Caco-2 (cell line): ENCODE data around the gene ARHGAP45. TPM values are rescaled to one million over a fixed set of nuclear protein-coding genes. Genes with fewer than 3 reads are reported as not detected.

Experiments
- BruUV-seq: library from RNA; stranded (reverse); fragments of 400-500 nt; replicated peaks from 2 replicates; lab custom pipeline; 2021; lab: Mats Ljungman, UMichigan
- CTCF ChIA-PET: fragments of 300-600 bp; sonication (Branson Sonifier 250); formaldehyde crosslinking; loops from one replicate; lab custom pipeline; 2022; ENCODE audit warnings: antibody characterized with exemption; lab: Charles Lee
- POLR2A ChIA-PET: fragments of 300-600 bp; sonication (Branson Sonifier 250); formaldehyde crosslinking; loops from one replicate; lab custom pipeline; 2022; ENCODE audit warnings: antibody characterized with exemption; lab: Charles Lee
- DNase-seq, 2 experiments: peaks; one replicate each; pipeline versions ENCODE4 v3.0.0 to v3.0.0-alpha.2; 2020 to 2022
- H3K27me3 ChIP-seq: replicated peaks from 2 replicates; pipeline ENCODE4 v1.6.0; 2011; ENCODE audit warnings: low read length; ENCODE audit not compliant: control insufficient read depth, insufficient read depth
- H3K36me3 ChIP-seq: 2 replicates; pipeline ENCODE4 v1.5.1; 2011; ENCODE audit warnings: low read length; ENCODE audit not compliant: control insufficient read depth, insufficient read depth
- H3K4me1 ChIP-seq: fragments of 250-450 bp; sonication (Bioruptor Pico); 2 replicates; pipeline ENCODE4 v1.5.1; 2020; ENCODE audit warnings: mild to moderate bottlenecking
- H3K4me3 ChIP-seq: 2 replicates; pipeline ENCODE4 v1.5.1; 2011; ENCODE audit warnings: low read depth, mild to moderate bottlenecking, control low read depth, low read length
- H3K9me3 ChIP-seq: fragments of 250-450 bp; sonication (Bioruptor Pico); 2 replicates; pipeline ENCODE4 v1.5.1; 2020; ENCODE audit warnings: mild to moderate bottlenecking, moderate library complexity
- H3K27ac Mint-ChIP-seq: one replicate; pipeline ENCODE4 v1.8.0; 2022; ENCODE audit warnings: mixed read lengths; ENCODE audit not compliant: unreplicated experiment
- H3K27me3 Mint-ChIP-seq: one replicate; pipeline ENCODE4 v1.8.0; 2022; ENCODE audit warnings: mixed read lengths; ENCODE audit not compliant: insufficient read depth, unreplicated experiment
- H3K36me3 Mint-ChIP-seq: one replicate; pipeline ENCODE4 v1.8.0; 2022; ENCODE audit warnings: mild to moderate bottlenecking, mixed read lengths; ENCODE audit not compliant: insufficient read depth, unreplicated experiment
- H3K4me1 Mint-ChIP-seq: one replicate; pipeline ENCODE4 v1.8.0; 2022; ENCODE audit warnings: low read depth, mixed read lengths; ENCODE audit not compliant: unreplicated experiment
- H3K4me3 Mint-ChIP-seq: one replicate; pipeline ENCODE4 v1.8.0; 2022; ENCODE audit warnings: mild to moderate bottlenecking, moderate library complexity, mixed read lengths; ENCODE audit not compliant: unreplicated experiment
- H3K9me3 Mint-ChIP-seq: one replicate; pipeline ENCODE4 v1.8.0; 2022; ENCODE audit warnings: mixed read lengths; ENCODE audit not compliant: unreplicated experiment
- intact Hi-C: fragments of 100-400 bp; cut with micrococcal nuclease; formaldehyde crosslinking; loops from one replicate; pipeline ENCODE4 v1.10.0; 2022; ENCODE audit not compliant: unreplicated experiment
- total RNA-seq: library from RNA; stranded (reverse); gene quantifications from 2 replicates; pipeline ENCODE4 v1.2.3, GENCODE V29; 2022
- TF ChIP-seq, protein P1 (sequence below), 2 experiments: fragments of 200-600 bp in 1 of 2; IDR thresholded peaks; 1 replicate in 1 of 2; 2 replicates in 1 of 2; pipeline versions ENCODE4 v1.5.1 to v1.8.0; 2011 to 2022; ENCODE audit warnings: antibody characterized with exemption in 1 of 2, control low read depth in 1 of 2, inconsistent platforms in 1 of 2, low read depth in 1 of 2, low read length in 1 of 2, mild to moderate bottlenecking in 1 of 2, moderate library complexity in 1 of 2; ENCODE audit not compliant: insufficient read depth in 1 of 2, severe bottlenecking in 1 of 2, unreplicated experiment in 1 of 2

ARHGAP45 gene
- total RNA-seq, 1 experiment from 2014 or later = 38.6 TPM

DNA sequence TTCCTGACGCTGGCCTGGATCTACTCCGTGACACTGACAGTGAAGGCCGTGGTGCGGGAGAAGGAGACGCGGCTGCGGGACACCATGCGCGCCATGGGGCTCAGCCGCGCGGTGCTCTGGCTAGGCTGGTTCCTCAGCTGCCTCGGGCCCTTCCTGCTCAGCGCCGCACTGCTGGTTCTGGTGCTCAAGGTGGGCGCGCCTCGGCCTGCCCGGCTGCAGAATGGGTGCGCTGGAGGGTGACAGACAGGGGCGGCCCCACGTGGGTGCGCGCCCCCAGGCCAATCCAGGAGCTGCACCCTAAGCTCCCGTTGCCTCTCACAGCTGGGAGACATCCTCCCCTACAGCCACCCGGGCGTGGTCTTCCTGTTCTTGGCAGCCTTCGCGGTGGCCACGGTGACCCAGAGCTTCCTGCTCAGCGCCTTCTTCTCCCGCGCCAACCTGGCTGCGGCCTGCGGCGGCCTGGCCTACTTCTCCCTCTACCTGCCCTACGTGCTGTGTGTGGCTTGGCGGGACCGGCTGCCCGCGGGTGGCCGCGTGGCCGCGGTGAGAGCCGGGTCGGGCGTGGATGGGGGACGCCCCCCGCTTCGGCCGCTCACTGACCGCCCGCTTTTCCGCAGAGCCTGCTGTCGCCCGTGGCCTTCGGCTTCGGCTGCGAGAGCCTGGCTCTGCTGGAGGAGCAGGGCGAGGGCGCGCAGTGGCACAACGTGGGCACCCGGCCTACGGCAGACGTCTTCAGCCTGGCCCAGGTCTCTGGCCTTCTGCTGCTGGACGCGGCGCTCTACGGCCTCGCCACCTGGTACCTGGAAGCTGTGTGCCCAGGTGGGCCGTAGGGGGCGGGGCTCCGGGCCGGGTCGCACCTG, 19.9 kb upstream of the ARHGAP45 start:
- Histone ChIP-seq H3K9me3 (no peaks in the 10 kb centered on the region), H3K4me3 (no peak overlapping the region), H3K27me3 (no peaks in the 10 kb centered on the region), H3K4me1 (no peaks in the 10 kb centered on the region), H3K36me3 (no peaks in the 10 kb centered on the region)
- Mint-ChIP-seq H3K27ac (no peak overlapping the region), H3K9me3 (no peaks in the 10 kb centered on the region), H3K4me1 (no peaks in the 10 kb centered on the region), H3K36me3 (peaks cover 14% of the 10 kb centered on the region), H3K27me3 (no peaks in the 10 kb centered on the region), H3K4me3 (no peak overlapping the region)
- BruUV-seq = no TSS peak
- ChIA-PET CTCF (no interaction called here), POLR2A (interaction anchor here (0.5 to 1.1 kb wide), 2 partner anchors 21 to 24 kb away, joined by 5 to 8 read pairs; partner anchors contain the start of gene CNN2)
- TF ChIP-seq, protein P1, sequence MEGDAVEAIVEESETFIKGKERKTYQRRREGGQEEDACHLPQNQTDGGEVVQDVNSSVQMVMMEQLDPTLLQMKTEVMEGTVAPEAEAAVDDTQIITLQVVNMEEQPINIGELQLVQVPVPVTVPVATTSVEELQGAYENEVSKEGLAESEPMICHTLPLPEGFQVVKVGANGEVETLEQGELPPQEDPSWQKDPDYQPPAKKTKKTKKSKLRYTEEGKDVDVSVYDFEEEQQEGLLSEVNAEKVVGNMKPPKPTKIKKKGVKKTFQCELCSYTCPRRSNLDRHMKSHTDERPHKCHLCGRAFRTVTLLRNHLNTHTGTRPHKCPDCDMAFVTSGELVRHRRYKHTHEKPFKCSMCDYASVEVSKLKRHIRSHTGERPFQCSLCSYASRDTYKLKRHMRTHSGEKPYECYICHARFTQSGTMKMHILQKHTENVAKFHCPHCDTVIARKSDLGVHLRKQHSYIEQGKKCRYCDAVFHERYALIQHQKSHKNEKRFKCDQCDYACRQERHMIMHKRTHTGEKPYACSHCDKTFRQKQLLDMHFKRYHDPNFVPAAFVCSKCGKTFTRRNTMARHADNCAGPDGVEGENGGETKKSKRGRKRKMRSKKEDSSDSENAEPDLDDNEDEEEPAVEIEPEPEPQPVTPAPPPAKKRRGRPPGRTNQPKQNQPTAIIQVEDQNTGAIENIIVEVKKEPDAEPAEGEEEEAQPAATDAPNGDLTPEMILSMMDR (IDR thresholded peaks at IDR 0.05; ENCODE audit: insufficient read depth in 1 of 2, low read depth in 1 of 2, low read length in 1 of 2, severe bottlenecking in 1 of 2, unreplicated experiment in 1 of 2) = no peak
- intact Hi-C loops = no loop called here
- DNase-seq = no peak

DNA sequence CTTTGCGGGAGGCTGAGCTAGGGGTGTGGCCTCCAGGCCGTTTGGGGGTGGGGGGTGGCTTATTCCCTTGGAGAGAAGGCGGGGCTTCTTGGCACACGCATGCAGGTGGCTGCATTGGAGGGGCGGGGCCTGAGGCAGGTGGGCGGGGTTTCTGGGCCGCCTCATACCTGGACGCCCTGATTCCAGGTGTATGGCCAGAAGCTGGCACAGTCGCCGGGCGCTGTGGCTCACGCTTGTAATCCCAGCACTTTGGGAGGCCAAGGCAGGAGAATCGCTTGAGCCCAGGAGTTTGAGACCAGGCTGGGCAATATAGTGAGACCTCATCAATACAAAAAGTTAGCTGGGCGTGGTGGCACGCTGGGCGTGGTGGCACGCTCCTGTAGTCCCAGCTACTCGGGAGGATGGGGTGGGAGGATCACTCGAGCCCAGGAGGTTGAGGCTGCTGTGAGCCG, 19.2 kb upstream of the ARHGAP45 start:
- H3K9me3 Mint-ChIP-seq = no peaks in the 10 kb centered on the region
- POLR2A ChIA-PET = interaction anchor here (1.1 kb wide), 1 partner anchor 21 kb away, joined by 5 read pairs; the partner anchor contains the start of gene CNN2
- no peaks in the 10 kb centered on the region for H3K27me3 Mint-ChIP-seq
- no peak for DNase-seq
- no TSS peak for BruUV-seq
- no peak overlapping the region for H3K4me3 ChIP-seq
- no peaks in the 10 kb centered on the region for H3K9me3 ChIP-seq
- H3K27ac Mint-ChIP-seq = no peak overlapping the region
- no peaks in the 10 kb centered on the region for H3K4me1 ChIP-seq
- H3K36me3 ChIP-seq = no peaks in the 10 kb centered on the region
- H3K4me1 Mint-ChIP-seq = no peaks in the 10 kb centered on the region
- H3K36me3 Mint-ChIP-seq = peaks cover 14% of the 10 kb centered on the region
- H3K27me3 ChIP-seq = no peaks in the 10 kb centered on the region
- intact Hi-C loops = no loop called here
- TF ChIP-seq, protein P1 (IDR thresholded peaks at IDR 0.05; ENCODE audit: insufficient read depth in 1 of 2, low read depth in 1 of 2, low read length in 1 of 2, severe bottlenecking in 1 of 2, unreplicated experiment in 1 of 2) = no peak
- no peak overlapping the region for H3K4me3 Mint-ChIP-seq
- CTCF ChIA-PET = no interaction called here

DNA sequence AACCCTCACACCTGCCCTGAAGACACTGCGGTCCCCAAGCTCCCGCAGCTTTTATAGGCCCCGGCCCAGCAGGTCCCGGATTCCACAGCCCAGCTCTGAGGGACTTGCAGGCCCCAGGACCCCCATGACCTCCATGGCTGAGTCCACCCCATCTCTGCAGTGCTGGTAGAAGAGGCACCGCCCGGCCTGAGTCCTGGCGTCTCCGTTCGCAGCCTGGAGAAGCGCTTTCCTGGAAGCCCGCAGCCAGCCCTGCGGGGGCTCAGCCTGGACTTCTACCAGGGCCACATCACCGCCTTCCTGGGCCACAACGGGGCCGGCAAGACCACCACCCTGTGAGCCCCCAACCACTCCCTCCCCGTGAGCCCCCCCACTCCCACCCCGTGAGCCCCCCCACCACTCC, 17.9 kb upstream of the ARHGAP45 start:
- no peaks in the 10 kb centered on the region for H3K9me3 Mint-ChIP-seq
- no peak overlapping the region for H3K27ac Mint-ChIP-seq
- TF ChIP-seq, protein P1 (IDR thresholded peaks at IDR 0.05; ENCODE audit: insufficient read depth in 1 of 2, low read depth in 1 of 2, low read length in 1 of 2, severe bottlenecking in 1 of 2, unreplicated experiment in 1 of 2) = no peak
- intact Hi-C loops = no loop called here
- H3K4me3 Mint-ChIP-seq = no peak overlapping the region
- no peaks in the 10 kb centered on the region for H3K36me3 ChIP-seq
- ChIA-PET CTCF (interaction anchor here (0.8 kb wide), 1 partner anchor 218 kb away, joined by 6 read pairs; no protein-coding TSS in a partner anchor), POLR2A (no interaction called here)
- DNase-seq = no peak
- no peaks in the 10 kb centered on the region for H3K27me3 Mint-ChIP-seq
- no peaks in the 10 kb centered on the region for H3K9me3 ChIP-seq
- H3K4me1 ChIP-seq = no peaks in the 10 kb centered on the region
- H3K36me3 Mint-ChIP-seq = peaks cover 14% of the 10 kb centered on the region
- no peaks in the 10 kb centered on the region for H3K27me3 ChIP-seq
- H3K4me1 Mint-ChIP-seq = no peaks in the 10 kb centered on the region
- H3K4me3 ChIP-seq = no peak overlapping the region
- BruUV-seq = no TSS peak
